ENCODE results near the gene PAFAH1B1.

Gene PAFAH1B1

DNA sequence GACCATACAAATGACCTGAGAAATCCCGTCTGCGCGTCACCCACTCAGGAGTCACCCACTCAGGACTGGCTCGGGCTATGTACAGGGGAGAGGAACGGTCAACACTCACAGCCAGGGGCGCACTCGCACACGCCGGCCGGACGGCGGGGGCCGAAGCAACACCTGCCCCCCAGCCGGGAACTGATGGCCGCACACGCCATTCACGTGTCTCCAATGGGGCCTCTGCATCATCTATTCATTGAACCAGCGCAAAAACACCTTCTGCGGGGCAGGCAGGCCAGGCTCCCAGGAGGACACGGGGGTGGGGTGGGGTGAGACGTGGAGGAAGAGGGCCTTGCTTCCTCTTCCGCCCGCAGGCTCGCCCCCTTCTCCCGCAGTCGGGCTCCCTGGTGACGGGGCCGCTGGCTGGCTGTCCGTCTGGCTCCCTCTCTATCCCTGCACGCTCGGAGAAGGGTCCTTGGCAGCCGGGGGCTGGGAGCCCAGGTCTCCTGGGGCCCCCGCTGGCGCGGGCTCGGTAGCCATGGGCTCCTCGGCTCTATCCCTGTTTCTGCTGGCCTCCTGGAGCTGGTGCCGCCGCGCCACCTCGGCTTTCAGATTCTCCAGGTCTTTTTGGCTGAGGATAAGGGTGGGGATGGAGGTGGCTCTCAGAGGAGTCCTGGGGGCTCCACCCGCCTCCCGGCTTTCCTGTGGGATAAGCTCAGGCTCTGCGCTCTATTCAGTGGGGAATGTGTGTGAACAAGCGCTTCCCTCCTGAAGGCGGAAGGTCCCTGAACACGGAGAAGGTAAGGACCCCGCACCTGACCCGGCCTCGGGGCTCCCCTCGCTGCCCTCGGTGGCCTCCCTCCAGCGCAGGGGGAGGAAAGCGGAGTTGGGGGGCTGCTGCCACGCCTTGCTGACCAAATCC, 97.0 kb downstream of the PAFAH1B1 start:
- DNase-seq, result no peak

DNA sequence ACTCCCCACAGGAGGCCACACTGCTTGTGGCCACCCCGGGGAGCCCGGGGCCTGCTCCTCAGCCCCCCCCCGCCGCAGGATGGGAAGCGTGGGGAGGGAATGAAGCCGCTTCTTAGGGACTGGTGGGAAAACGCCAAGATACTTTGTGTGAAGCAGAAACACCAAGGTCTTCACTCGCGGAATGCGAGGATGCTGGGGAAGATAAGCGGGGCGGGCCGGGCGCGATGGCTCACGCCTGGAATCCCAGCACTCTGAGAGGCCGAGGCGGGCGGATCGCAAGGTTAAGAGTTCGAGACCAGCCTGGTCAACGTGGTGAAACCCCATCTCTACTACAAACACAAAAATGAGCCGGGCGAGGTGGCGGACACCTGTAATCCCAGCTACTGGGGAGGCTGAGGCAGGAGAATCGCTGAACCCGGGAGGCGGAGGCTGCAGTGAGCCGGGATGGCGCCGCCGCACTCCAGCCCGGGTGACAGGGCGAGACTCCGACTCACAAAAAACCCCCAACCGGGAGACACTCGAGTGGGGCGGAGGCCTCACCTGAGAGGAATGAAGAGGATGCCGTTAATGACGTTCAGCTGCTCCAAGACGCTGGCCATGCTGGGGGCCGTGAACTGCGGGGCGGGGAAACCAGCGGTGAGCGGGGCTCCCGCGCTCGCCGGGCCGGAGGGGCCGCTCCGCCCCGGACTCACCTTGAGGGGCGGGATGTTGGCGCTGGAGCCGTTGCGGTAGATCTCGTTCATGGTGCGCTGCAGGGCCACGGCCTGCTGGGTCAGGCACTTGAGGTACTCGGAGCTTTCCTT, 97.8 kb downstream of the PAFAH1B1 start:
- DNase-seq, result no peak

DNA sequence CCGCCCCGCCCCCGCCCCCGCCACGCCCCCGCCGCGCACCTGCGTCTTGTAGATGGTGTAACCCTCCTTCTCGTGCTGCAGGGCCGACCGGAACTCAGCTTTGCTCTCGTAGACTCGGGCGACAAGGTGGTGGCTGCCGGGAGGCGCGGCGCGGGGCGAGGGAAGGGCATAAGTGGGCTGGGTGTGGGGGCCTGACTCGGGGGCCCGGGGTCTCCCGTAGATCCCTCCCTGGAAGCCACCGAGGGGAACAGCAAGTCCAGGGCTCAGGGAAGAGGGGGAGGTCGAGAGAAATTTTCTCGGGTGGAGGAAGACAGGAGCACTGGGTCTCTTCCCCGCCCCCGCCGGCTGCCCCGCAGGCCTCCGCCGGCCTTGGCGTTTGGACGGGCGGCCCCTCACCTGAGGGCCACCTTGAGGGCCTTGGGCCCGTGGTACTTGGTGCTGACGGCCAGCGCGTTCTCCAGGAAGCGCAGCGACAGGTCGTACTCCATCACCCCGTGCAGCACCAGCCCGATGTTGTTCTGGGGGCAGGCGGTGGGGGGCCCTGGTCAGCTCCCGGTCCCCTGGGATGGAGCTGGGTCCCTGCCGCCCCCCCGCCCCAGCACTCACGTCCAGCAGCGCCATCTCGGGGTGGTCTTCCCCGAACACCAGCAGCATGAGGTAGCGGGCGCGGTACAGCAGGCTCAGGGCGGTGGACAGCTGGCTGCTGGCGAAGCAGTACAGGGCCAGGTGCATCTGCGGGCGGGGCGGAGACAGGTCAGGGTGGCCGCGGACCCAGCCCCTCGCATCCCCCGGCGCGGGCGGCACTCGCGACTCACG, 98.7 kb downstream of the PAFAH1B1 start:
- no peak for DNase-seq

DNA sequence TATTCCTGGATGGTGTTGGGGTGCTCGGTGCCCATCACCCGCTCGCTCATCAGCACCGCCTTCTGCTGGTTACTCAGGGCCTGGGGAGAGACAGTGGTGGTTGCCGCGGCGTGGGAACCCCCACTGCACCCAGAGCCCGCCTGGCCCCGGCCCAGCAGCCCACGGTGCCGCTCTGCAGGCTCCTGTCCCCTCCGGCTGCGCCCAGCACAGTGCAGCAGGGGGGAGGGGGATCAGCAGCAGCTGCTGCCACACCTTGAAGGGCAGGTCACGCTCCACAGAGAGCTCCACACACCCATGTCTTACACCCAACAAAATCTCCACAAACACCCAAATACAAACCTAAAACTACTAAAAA, 99.3 kb downstream of the PAFAH1B1 start:
- DNase-seq, result peak in 1 of 2 experiments; percentile 15

DNA sequence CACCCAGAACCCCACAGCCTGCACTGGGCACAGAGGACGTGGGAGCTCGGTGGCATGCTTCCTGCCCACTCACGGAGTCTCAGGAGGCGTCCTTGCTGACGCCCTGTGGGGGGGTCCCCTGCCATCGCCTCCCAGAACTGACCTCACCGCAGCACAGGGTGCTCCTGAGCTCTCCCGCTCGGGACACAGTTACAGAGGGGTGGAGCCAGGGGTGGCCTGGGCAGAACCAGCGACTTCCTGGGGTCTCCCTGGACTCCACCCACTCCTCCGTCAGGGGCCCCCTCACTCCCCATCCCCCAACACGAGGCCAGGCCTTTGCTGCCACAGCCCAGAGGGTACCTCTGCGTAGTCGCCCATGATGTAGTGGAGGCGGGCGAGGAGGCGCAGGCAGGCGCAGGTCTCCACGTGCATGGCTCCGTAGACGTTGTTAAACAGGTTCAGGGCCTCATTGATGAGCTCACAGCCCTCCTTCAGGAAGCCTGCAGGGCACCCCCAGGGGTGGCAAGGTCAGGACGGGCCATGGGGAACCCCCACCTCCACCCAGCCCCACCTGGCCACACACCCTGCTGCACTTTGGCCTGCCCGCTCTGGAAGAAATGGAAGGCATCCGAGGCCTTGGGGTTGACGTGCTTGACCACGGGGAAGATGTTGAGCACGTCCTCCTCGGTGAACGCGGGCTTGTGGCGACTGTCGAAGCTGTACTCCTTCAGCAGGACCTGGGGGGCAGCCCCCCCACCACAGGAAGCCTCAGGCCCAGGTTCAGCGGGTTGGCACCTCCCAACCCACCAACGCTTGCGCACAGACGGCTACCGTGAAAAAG, 100.3 kb downstream of the PAFAH1B1 start:
- peak; percentile 19 to 21 for DNase-seq

DNA sequence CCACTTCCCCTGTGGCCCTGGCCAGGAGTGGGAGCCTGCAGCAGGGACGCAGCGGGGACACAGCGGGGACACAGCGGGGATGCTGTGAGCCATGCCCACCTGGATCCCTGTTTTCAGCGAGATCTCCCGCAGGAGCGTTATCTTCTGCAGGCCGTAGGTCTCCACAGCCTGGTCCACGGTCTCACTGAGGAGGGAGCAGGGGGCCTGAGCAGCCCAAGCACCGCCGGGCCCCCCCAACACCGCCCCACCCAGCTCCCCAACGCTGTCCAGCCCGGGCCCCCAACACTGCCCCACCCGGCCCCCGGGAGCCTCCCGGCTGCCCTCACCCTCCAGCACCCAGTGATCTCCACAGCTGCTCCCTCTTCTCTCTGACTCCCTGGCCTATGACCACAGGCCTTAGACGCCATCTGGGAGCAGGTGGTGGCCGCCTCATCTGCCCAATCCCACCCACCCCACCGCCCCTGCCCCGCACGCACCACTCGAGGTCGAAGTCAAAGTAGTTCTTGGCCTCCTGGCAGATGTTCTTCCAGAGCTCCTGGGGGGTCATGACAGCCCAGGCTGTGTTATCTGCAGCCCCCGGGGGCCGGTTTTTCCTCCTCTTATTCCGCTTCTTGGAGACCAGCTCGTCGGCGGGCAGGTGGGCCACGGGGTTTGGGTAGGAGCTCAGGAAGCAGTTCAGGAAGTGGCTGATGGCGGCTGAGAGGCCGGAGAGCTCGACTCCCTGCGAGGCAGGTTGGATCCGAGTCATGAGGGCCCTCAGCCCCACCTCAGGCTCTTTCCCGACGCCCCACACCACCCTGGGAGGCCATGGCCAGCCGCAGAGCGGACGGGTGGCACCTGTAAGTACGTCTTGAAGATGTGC, 101.2 kb downstream of the PAFAH1B1 start:
- peak; percentile 16 to 17 for DNase-seq

DNA sequence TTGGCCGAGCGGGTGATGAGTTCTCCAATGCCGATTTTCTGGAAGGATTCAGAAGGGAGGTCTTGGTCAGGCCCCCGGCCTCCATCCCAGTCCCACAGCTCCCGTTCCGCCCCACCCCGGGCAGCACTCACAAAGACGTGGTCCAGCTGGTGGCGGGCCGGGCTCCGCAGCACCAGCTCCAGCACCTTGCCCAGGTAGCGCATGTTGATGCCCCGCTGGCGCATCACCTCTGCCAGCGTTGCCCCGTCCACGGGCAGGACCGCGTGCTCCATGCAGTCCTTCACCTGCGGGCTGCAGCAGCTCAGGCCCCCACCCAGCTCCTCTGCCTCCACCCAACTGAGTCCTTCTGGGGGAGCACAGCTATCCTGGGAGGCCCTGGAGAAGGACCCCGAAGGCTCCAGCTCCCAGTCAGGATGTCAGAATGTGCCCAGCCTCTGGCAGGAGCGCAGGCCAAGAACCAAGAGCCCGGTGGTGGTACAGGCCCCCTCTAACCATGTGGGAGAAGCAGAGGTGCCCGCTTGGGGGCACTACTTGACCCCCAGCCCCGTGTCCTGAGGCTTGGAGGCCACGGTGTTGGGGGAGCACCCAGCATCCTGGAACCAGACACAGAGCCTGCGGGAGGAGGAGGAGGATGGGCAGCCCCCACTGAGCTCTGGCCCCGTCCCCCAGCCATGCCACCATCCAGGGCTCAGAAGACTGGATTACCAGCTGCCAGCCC, 101.9 kb downstream of the PAFAH1B1 start:
- peak; percentile 12 to 17 for DNase-seq

DNA sequence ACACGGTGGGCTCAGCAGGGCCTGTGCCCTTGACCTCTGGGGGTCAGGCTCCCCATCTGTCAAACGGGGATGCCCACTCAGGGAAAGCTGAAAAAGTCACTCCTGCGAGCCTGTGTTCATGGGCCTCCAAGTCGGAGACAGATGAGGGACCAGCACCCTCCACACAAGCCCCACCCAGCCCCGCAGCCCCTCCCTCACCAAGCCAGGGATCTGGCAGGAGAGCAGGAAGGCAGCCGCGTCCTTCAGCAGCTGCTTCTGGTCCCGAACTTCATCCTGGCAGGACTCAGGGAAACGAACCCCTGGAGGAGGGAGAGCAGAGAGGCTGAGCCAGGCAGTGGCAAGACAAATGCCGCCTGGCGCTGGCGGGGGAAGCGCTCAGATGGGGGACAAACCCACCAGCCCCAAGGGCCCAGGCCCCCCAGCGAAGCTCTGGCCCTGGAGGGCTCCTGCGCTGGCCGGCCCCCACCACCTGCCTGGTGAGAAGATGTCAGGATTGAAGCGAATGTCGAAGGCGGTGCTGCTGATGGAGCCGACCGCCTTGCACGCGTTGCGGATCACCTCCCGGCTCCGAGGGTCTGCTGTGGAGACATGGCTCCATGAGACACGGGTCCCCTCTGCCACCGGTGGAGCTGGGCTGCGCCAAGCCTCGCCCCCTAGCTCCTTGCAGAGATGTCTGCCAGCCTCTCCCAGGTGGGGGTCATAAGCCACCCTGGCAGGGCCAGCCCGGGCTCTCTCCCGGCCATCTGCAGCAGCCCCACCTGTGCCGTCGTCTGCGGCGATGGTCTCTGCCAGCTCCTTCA, 102.7 kb downstream of the PAFAH1B1 start:
- DNase-seq, result peak; percentile 16 to 19

DNA sequence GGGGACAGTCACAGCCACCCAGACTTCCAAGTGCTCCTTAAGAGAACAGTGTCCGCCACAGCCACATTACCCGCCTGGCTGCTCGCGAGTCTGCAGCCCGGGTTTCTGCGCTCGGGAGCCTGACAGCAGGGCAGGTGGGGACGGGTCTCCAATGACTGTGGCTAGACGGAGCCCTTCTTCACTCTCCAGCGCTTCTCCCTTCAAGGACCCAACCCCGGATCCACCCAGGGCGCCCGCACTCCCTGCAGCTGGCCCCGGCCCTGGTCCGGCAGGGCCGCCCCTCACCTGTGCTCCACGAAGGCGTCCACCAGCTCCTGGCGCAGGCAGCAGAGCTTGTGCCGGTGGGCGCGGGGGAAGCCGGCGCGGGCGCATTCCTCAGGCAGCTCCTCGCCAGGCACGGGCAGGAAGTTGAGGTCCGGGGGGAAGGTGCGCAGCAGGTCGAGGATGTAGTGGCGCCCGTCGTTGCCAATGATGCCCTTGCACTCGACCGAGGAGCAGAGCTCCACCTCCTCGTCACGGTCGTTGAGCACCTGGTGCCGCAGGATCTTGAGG, 104.2 kb downstream of the PAFAH1B1 start:
- peak; percentile 15 to 18 for DNase-seq

DNA sequence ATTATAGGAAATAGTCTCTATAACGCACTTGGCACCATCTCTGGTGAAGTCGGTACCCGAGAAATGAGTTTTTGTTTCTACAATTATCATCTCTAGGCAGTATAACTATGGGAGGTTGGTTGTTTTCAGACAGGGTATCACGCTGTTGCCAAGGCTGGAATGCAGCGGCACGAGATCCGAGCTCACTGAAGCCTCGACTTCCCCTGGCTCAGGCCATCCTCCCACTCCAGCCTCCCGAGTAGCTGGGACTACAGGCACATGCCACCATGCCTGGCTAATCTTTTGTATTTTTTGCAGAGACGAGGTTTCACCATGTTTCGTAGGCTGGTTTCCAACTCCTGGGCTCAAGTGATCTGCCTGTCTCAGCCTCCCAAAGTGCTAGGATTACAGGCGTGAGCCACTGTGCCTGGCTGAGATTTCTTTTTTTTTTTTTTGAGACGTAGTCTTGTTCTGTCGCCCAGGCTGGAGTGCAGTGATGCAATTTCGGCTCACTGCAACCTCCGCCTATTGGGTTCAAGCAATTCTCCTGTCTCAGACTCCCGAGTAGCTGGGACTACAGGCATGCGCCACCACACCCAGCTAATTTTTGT, 105.9 kb downstream of the PAFAH1B1 start:
- DNase-seq, result peak in 1 of 2 experiments; percentile 12

DNA sequence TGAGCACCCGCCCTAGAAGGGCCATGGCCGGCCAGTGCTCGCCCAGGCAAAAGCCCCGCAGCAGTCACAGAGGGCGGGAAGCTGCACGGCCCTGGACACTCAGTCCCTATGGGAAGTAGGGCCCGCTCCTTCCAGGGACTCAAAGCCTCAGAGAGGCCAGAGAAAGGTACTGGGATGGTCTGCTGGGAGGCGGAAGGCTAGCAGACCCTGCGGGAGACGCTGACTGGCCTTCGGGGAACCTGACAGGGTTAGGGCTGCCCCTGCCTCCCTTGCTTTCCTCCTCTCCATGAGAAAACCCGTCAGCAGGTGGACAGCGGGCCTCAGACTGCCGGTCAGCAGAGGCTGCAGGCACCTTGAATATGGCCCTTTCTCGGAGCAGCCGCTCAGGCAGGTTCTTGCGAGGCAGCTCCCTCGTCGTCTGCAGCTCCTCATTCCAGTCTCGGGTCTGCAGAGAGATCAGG, 106.6 kb downstream of the PAFAH1B1 start:
- DNase-seq, result no peak

DNA sequence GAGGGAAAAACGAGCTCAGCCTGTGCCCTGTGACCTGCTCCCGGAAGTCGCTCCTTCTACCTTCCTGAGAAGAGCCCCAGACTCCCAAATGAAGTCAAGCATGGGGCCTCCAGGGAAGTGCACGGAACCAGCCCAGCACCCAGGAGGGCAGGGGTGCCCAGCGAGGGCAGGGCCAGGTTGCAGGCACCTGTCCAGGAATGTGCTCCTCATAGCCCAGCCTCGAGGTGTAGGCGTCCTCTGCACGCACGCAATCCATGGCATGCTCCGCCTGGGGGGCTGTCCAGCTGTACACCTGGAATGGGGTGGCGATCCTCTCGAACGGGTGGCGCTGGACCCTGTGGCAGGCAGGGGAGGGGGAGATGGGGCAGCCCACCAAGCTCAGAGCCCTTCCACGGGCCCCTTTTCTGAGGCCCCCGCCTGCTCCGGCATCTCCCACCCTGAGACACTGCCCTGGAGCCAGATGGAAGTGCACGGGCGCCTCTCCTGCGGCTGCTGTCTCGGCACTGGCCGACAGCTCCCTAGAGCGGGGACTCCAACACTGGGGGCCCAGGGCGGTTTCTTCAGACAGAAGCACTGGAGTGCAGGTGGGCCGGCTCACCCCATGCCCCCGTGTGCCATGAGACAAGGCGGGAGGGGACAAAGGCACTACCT, 107.2 kb downstream of the PAFAH1B1 start:
- DNase-seq, result no peak

DNA sequence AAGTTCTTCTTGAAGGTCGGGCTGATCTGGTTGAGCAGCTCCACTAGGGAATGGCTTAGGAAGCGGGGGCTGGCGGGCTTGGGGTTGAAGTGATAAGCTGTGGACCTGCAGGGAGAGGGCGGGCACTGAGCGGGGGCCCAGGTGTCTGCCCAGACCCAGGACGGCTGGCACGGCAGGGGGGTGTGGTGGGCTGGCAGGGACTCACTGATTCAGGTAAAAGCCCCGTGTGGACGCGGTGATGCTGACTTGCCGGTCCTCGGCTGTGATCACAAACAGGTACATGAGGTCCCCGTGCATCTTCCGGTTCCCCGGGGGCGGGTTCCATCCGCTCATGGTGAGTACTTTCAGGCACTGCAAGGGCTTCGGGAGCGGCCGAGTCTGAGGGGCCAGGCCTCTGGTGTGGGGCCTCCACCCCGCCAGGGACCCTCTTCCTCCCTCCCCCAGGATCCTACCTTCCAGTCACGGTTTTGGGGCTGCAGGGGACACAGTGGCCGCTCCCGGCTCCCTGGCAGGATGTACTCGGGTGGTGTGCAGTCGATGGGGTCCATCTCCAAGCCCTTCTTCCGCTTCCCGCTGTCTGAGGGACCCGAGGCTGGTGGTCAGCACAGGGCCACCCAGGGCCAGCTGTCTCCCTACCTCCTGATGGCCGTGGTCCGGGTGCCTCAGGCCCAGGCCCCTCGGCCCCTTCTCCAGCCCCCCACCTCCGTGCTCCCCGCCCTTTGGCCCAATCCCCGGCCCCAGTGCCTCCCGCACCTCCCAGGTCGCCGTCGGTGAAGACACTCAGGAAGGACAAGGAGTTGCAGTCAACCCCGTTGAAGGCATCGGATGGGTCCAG, 107.9 kb downstream of the PAFAH1B1 start:
- no peak for DNase-seq

DNA sequence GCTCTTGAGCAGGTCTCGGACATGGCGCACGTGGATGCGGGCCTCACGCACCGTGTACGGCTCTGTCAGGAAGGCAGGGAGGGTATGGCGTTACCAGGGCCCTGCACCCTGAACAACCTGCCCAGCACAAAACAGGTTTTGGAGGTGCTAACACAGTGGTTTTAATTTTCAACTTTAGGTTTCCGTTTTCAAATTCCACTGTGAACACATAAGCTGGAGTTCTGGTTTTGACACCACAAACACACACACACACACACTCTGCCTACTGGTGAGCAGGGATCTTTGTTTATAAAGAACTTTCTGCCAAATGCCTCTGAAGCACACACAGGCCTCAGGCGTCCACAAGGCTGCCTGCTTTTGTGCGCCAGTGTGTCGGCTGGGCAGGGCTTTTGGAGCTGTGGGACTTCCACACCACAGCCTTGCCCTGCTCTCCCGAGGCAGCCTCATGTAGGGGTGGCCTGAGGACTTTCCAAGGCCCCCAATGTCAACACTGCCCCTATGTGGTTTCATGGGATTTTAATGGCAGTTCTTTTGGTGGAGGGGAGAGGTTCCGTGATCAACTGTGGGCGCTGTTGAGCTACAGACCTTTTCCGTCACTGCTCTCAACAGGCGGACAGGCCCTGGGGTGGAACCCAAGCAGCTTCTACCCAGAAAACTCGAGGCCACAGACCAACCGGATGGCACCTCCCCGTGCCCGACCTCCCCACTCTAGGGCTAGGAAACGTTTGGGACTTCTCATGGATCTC, 108.7 kb downstream of the PAFAH1B1 start:
- no peak for DNase-seq

DNA sequence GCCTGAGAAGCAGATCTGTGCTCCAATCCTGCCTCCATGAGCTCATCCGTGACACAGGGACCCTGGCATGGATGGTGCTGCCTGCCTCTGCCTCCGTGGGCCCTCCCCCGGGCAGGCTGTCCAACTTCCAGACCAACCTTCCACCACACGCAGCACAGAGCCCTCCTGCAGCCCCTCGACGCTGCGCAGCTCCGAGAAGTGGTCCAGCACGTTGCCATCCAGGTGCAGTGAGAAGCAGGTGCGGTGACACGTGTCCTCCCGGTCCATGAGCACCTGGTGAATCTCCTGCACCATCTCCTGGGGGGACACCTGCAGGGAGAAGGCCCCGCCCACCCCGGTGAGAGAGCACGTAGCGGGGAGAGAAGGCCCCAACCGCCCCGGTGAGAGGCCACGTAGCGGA, 109.7 kb downstream of the PAFAH1B1 start:
- DNase-seq, result no peak

DNA sequence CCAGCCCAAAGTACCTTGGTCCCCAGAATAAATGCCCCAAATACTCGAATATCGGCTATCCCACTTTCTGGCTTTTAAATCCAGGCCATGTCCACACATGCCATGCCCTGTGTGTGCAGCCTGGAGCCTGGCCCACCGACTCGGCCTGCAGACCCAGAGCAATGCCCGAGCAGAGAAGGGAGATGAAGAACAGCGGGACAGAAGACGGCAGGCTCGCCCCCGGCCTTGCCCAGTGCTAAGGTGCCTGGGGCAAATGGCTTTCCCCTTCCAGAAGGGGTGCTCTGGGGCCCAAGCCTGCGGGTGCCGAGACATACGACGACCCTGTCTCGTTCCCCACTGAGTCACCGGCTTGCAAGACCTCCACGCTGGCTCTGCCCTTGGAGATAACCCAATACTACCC, 110.2 kb downstream of the PAFAH1B1 start:
- DNase-seq, result no peak

Data from activated T-cell treated with anti-CD3 and anti-CD28 coated beads, Interleukin-2, amount 50 U/mL, for 48 hours (primary cell).